ENCODE results near the gene CCPG1. TPM values are rescaled to one million over a fixed set of nuclear protein-coding genes. Genes with fewer than 3 reads are reported as not detected.

The CCPG1 gene
- total RNA-seq, 3 donors from 2014 or later (not counting 1 experiment from before 2014, with no cell fraction given), result 41.6 to 53.6 (median 43.8) TPM

GRCh38 chr15:55379095-55379494 lies 29.1 kb downstream of the CCPG1 start:
- no peak overlapping the region for H3K4me3 Mint-ChIP-seq
- intact Hi-C loops (cut with micrococcal nuclease), result no loop called here
- Histone ChIP-seq H3K4me1 (ENCODE audit: control insufficient read depth, insufficient read depth, low read length) (no peaks in the 10 kb centered on the region), H3K27ac (ENCODE audit: low read length) (no peak overlapping the region), H3K36me3 (ENCODE audit: control insufficient read depth, insufficient read depth, low read length) (peaks cover 43% of the 10 kb centered on the region), H3K4me3 (ENCODE audit: low read length) (no peak overlapping the region), H3K9me3 (ENCODE audit: control insufficient read depth, insufficient read depth, low read length) (no peaks in the 10 kb centered on the region), H3K27me3 (ENCODE audit: control insufficient read depth, insufficient read depth, low read length) (no peaks in the 10 kb centered on the region)
- peaks cover 7% of the 10 kb centered on the region for H3K36me3 Mint-ChIP-seq
- TF ChIP-seq CTCF (IDR thresholded peaks at IDR 0.05), result no peak
- peaks cover 0 to 4% of the 10 kb centered on the region in 2 donors for H3K4me1 Mint-ChIP-seq
- no peak for ATAC-seq
- no peaks in the 10 kb centered on the region for H3K27me3 Mint-ChIP-seq (ENCODE audit: low read depth in 2 of 2)
- WGBS (ENCODE audit: insufficient coverage), result 100% methylated on average over 4 of the region's 5 CpGs
- no peaks in the 10 kb centered on the region for H3K9me3 Mint-ChIP-seq
- DNase-seq, result no peak
- H3K27ac Mint-ChIP-seq, result no peak overlapping the region

DNA sequence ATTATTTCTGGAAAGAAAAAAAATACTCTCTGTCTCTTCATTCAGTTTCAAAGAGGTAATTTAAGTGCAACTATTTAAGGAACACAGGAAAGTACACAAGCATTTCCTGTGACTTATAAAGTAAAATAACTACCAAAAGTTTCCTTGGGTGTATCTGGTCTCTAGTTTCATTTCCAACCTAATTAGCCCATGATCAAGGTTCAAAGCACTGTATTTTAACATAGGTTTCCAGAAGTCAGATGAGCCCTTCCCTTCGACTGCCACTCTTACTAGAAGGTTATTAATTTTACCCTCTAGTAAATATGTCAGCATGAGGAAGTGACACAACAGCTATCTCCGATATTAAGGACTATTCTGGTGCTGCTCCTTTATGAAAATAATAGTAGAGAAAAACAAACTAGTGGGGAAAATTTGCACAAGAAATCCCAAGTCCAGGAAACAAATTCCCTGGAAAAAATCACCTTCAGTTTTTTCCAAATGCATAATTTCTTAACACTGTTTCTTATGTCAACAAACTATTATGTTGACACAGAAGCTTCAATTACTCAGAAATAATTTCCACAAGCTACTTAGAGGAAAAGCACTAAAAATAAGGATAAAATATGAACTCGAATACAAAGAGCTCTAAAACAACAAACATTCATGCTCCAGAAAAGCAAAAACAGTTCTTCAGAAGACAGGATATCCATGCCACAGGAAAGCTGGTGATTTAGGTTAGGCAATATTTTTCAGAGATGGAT lies 35.3 kb downstream of the CCPG1 start:
- intact Hi-C loops (cut with micrococcal nuclease), result no loop called here
- Histone ChIP-seq H3K4me3 (ENCODE audit: low read length) (no peak overlapping the region), H3K27me3 (ENCODE audit: control insufficient read depth, insufficient read depth, low read length) (no peaks in the 10 kb centered on the region), H3K4me1 (ENCODE audit: control insufficient read depth, insufficient read depth, low read length) (no peaks in the 10 kb centered on the region), H3K27ac (ENCODE audit: low read length) (no peak overlapping the region), H3K36me3 (ENCODE audit: control insufficient read depth, insufficient read depth, low read length) (peaks cover 49% of the 10 kb centered on the region), H3K9me3 (ENCODE audit: control insufficient read depth, insufficient read depth, low read length) (no peaks in the 10 kb centered on the region)
- Mint-ChIP-seq H3K4me1 (peaks cover 6 to 9% of the 10 kb centered on the region in 2 donors), H3K27me3 (ENCODE audit: low read depth in 2 of 2) (no peaks in the 10 kb centered on the region), H3K27ac (peak overlapping the region; percentile 41 to 68), H3K9me3 (no peaks in the 10 kb centered on the region), H3K4me3 (no peak overlapping the region), H3K36me3 (peaks cover 7% of the 10 kb centered on the region)
- no peak for TF ChIP-seq CTCF (IDR thresholded peaks at IDR 0.05)
- WGBS (ENCODE audit: insufficient coverage), result no CpG with 5 or more reads among the region's 3 CpGs
- DNase-seq (no peak), ATAC-seq (no peak)

DNA sequence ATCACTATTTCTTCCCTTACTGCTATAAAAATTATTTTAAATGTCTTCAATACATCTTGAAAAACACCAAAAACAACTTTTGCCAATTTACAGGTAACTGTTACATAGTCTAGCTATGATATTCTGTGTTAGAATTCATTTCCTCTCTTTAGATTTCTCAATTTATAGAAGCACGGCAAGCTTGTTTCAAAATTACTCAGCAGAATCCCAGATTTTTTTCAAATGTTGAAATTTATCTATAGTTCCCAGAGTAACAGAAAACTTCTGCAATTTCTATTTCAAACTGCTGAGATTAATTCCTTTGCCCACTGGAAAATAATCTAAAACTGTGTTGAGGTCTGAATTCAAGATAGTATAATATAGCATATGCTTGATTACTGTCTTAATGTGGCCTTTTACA lies 41.2 kb downstream of the CCPG1 start:
- no peak overlapping the region for H3K27ac Mint-ChIP-seq
- H3K36me3 Mint-ChIP-seq, result no peaks in the 10 kb centered on the region
- H3K27me3 Mint-ChIP-seq (ENCODE audit: low read depth in 2 of 2), result no peaks in the 10 kb centered on the region
- no peaks in the 10 kb centered on the region for H3K9me3 ChIP-seq (ENCODE audit: control insufficient read depth, insufficient read depth, low read length)
- H3K9me3 Mint-ChIP-seq, result no peaks in the 10 kb centered on the region
- H3K4me3 Mint-ChIP-seq, result no peak overlapping the region
- 60% methylated on average over 1 of the region's 1 CpG for WGBS (ENCODE audit: insufficient coverage)
- no peak overlapping the region for H3K27ac ChIP-seq (ENCODE audit: low read length)
- ATAC-seq (no peak), DNase-seq (no peak)
- no peaks in the 10 kb centered on the region for H3K27me3 ChIP-seq (ENCODE audit: control insufficient read depth, insufficient read depth, low read length)
- no peak overlapping the region for H3K4me3 ChIP-seq (ENCODE audit: low read length)
- H3K4me1 ChIP-seq (ENCODE audit: control insufficient read depth, insufficient read depth, low read length), result no peaks in the 10 kb centered on the region
- TF ChIP-seq CTCF (IDR thresholded peaks at IDR 0.05), result no peak
- H3K4me1 Mint-ChIP-seq, result peaks cover 0 to 5% of the 10 kb centered on the region in 2 donors
- intact Hi-C loops (cut with micrococcal nuclease), result no loop called here
- H3K36me3 ChIP-seq (ENCODE audit: control insufficient read depth, insufficient read depth, low read length), result peaks cover 24% of the 10 kb centered on the region

DNA sequence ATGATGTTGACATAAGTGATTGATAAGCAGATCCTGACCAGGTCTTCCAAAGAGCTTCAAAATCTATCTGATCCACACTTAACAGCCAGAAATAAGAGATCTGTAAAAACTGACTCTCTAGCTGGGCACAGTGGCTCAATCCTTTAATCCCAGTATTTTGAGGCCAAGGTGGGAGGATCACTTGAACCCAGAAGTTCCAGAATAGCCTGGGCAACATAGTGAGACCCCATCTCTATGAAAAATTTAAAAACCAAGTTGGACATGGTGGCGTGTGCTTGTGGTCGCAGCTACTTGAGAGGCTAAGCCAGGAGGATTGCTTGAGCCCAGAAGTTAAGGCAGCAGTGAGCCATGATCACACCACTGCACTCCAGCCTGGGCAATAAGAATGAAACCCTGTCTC lies 45.5 kb downstream of the CCPG1 start:
- Mint-ChIP-seq H3K4me3 (no peak overlapping the region), H3K4me1 (peaks cover 0 to 10% of the 10 kb centered on the region in 2 donors), H3K9me3 (no peaks in the 10 kb centered on the region), H3K27ac (no peak overlapping the region), H3K27me3 (ENCODE audit: low read depth in 2 of 2) (no peaks in the 10 kb centered on the region), H3K36me3 (peaks cover 11% of the 10 kb centered on the region)
- no peak overlapping the region for H3K4me3 ChIP-seq (ENCODE audit: low read length)
- no peaks in the 10 kb centered on the region for H3K4me1 ChIP-seq (ENCODE audit: control insufficient read depth, insufficient read depth, low read length)
- TF ChIP-seq CTCF (IDR thresholded peaks at IDR 0.05), result no peak
- no peak overlapping the region for H3K27ac ChIP-seq (ENCODE audit: low read length)
- ATAC-seq (no peak), DNase-seq (no peak)
- peaks cover 17% of the 10 kb centered on the region for H3K36me3 ChIP-seq (ENCODE audit: control insufficient read depth, insufficient read depth, low read length)
- 98% methylated on average over 2 of the region's 2 CpGs for WGBS (ENCODE audit: insufficient coverage)
- intact Hi-C loops (cut with micrococcal nuclease), result no loop called here
- H3K27me3 ChIP-seq (ENCODE audit: control insufficient read depth, insufficient read depth, low read length), result no peaks in the 10 kb centered on the region
- H3K9me3 ChIP-seq (ENCODE audit: control insufficient read depth, insufficient read depth, low read length), result no peaks in the 10 kb centered on the region
